Gastroesophageal sphincter (tissue), 3 donors: Measurements from ENCODE around the gene KLK13.

Experiments
- CTCF ChIP-seq, 4 experiments: fragments of 200-600 bp in 2 of 4; fragments of 450-650 bp in 2 of 4; sonication (generic) in 1 of 4; IDR thresholded peaks; one replicate each; pipeline ENCODE4 v1.5.1; 2017 to 2019; ENCODE audit warnings: antibody characterized with exemption in 4 of 4, mild to moderate bottlenecking in 2 of 4, moderate library complexity in 2 of 4
- EP300 ChIP-seq: sonication (generic); formaldehyde crosslinking; IDR thresholded peaks from one replicate; pipeline ENCODE4 v1.6.1; 2017; ENCODE audit warnings: antibody characterized with exemption, mild to moderate bottlenecking
- POLR2A ChIP-seq, 2 donors: fragments of 450-650 bp; IDR thresholded peaks; one replicate each; pipeline ENCODE4 v1.6.1; 2017; ENCODE audit warnings: antibody characterized with exemption in 2 of 2, mild to moderate bottlenecking in 2 of 2, moderate library complexity in 1 of 2
- POLR2AphosphoS5 ChIP-seq: sonication (generic); formaldehyde crosslinking; IDR thresholded peaks from one replicate; pipeline ENCODE4 v1.6.1; 2017; ENCODE audit warnings: antibody characterized with exemption

GRCh38 chr19:51007488-51007887 lies 57.4 kb downstream of the KLK13 start:
- no peak for TF ChIP-seq CTCF (IDR thresholded peaks at IDR 0.05)
- no peak for TF ChIP-seq POLR2AphosphoS5
- no peak for TF ChIP-seq EP300
- no peak for TF ChIP-seq POLR2A (IDR thresholded peaks at IDR 0.05)
